ENCODE data around the gene DSG3.

- TF ChIP-seq CTCF (conservative IDR thresholded peaks at IDR 0.05; ENCODE audit: low read length) (no peak), EZH2phosphoT487 (IDR thresholded peaks at IDR 0.05; ENCODE audit: borderline replicate concordance) (no peak)
Observed at GRCh38 chr18:31513189-31513935, 65.8 kb downstream of the DSG3 start.

All from Loucy (cell line).